ENCODE measurements around the gene UNCX.

Gene UNCX

GRCh38 chr7:1223196-1223981, 9.3 kb upstream of the UNCX start:
- in situ Hi-C loops (cut with HindIII; ENCODE audit: low pct_ligation_motif_present, low sequenced_read_pairs), result no loop called here
- H3K27ac ChIP-seq, result no peak overlapping the region
- no peak for TF ChIP-seq CTCF (IDR thresholded peaks at IDR 0.05; ENCODE audit: low read depth, low read length, missing control alignments)
- H3K4me3 ChIP-seq (ENCODE audit: low read depth, low read length), result no peak overlapping the region
- no peaks in the 10 kb centered on the region for H3K36me3 ChIP-seq (replicated peaks)
- DNase-seq, result no peak
- H3K27me3 ChIP-seq (replicated peaks), result peaks cover 77% of the 10 kb centered on the region

GRCh38 chr7:1224086-1224716, 8.5 kb upstream of the UNCX start:
- peaks cover 81% of the 10 kb centered on the region for H3K27me3 ChIP-seq (replicated peaks)
- no peaks in the 10 kb centered on the region for H3K36me3 ChIP-seq (replicated peaks)
- DNase-seq, result no peak
- in situ Hi-C loops (cut with HindIII; ENCODE audit: low pct_ligation_motif_present, low sequenced_read_pairs), result no loop called here
- no peak overlapping the region for H3K27ac ChIP-seq
- TF ChIP-seq CTCF (IDR thresholded peaks at IDR 0.05; ENCODE audit: low read depth, low read length, missing control alignments), result no peak
- H3K4me3 ChIP-seq (ENCODE audit: low read depth, low read length), result no peak overlapping the region

- no peak for DNase-seq
- in situ Hi-C loops (cut with HindIII; ENCODE audit: low pct_ligation_motif_present, low sequenced_read_pairs), result no loop called here
- no peak overlapping the region for H3K4me3 ChIP-seq (ENCODE audit: low read depth, low read length)
- peaks cover 80% of the 10 kb centered on the region for H3K27me3 ChIP-seq (replicated peaks)
- H3K27ac ChIP-seq, result no peak overlapping the region
- H3K36me3 ChIP-seq (replicated peaks), result no peaks in the 10 kb centered on the region
- no peak for TF ChIP-seq CTCF (IDR thresholded peaks at IDR 0.05; ENCODE audit: low read depth, low read length, missing control alignments)
Observed at GRCh38 chr7:1225030-1225429, 7.6 kb upstream of the UNCX start.

GRCh38 chr7:1225441-1226185, 7.1 kb upstream of the UNCX start:
- in situ Hi-C loops (cut with HindIII; ENCODE audit: low pct_ligation_motif_present, low sequenced_read_pairs), result no loop called here
- H3K4me3 ChIP-seq (ENCODE audit: low read depth, low read length), result no peak overlapping the region
- TF ChIP-seq CTCF (IDR thresholded peaks at IDR 0.05; ENCODE audit: low read depth, low read length, missing control alignments), result peak; percentile 63
- no peak overlapping the region for H3K27ac ChIP-seq
- DNase-seq, result no peak
- no peaks in the 10 kb centered on the region for H3K36me3 ChIP-seq (replicated peaks)
- peaks cover 80% of the 10 kb centered on the region for H3K27me3 ChIP-seq (replicated peaks)

- Histone ChIP-seq H3K36me3 (replicated peaks) (no peaks in the 10 kb centered on the region), H3K4me3 (ENCODE audit: low read depth, low read length) (no peak overlapping the region), H3K27ac (no peak overlapping the region), H3K27me3 (replicated peaks) (peaks cover 82% of the 10 kb centered on the region)
- DNase-seq, result no peak
- no peak for TF ChIP-seq CTCF (IDR thresholded peaks at IDR 0.05; ENCODE audit: low read depth, low read length, missing control alignments)
- in situ Hi-C loops (cut with HindIII; ENCODE audit: low pct_ligation_motif_present, low sequenced_read_pairs), result no loop called here
Observed at GRCh38 chr7:1226186-1226901, 6.3 kb upstream of the UNCX start.

Measured in brain microvascular endothelial cell (primary cell).